HG03103 (cell line): ENCODE measurements around the gene CEACAM7.
"Not testable (repeated sequence)": the region's sequence is repeated elsewhere in the genome, so short reads cannot be mapped to it uniquely, and the experiment has no call there.

Source experiments
- ATAC-seq: cut with Tn5 transposase; IDR thresholded peaks from one replicate; pipeline ENCODE4 v1.9.1; 2021; ENCODE audit warnings: low read depth; ENCODE audit not compliant: unreplicated experiment

The CEACAM7 gene

GRCh38 chr19:41657157-41657556 lies 30.9 kb downstream of the CEACAM7 start:
- no peak for ATAC-seq

- not testable (repeated sequence) for ATAC-seq
Measured at GRCh38 chr19:41656756-41657155, 31.3 kb downstream of the CEACAM7 start.

- no peak for ATAC-seq
Measured at GRCh38 chr19:41652250-41652649, 35.8 kb downstream of the CEACAM7 start.

- ATAC-seq = no peak
Measured at GRCh38 chr19:41649827-41650226, 38.2 kb downstream of the CEACAM7 start.

GRCh38 chr19:41646589-41647204 lies 41.4 kb downstream of the CEACAM7 start:
- ATAC-seq = no peak

GRCh38 chr19:41641879-41642485 lies 46.1 kb downstream of the CEACAM7 start:
- ATAC-seq = no peak

GRCh38 chr19:41638641-41639081 lies 49.4 kb downstream of the CEACAM7 start:
- no peak for ATAC-seq

GRCh38 chr19:41637484-41637883 lies 50.6 kb downstream of the CEACAM7 start:
- ATAC-seq = no peak

GRCh38 chr19:41627966-41628675 lies 59.9 kb downstream of the CEACAM7 start:
- ATAC-seq = no peak

GRCh38 chr19:41626877-41627276 lies 61.2 kb downstream of the CEACAM7 start, which contains the start of gene CEACAM4:
TSS of gene CEACAM4 (minus strand) at chr19:41627074. CDS start at chr19:41626963, 111 bp downstream.
- no peak for ATAC-seq

GRCh38 chr19:41626278-41626677 lies 61.8 kb downstream of the CEACAM7 start:
- no peak for ATAC-seq

GRCh38 chr19:41624937-41625336 lies 63.1 kb downstream of the CEACAM7 start:
- no peak for ATAC-seq

- ATAC-seq = no peak
Measured at GRCh38 chr19:41624515-41624914, 63.6 kb downstream of the CEACAM7 start.

- no peak for ATAC-seq
Measured at GRCh38 chr19:41623360-41623759, 64.7 kb downstream of the CEACAM7 start.
